OCI-LY7 (cell line): ENCODE data around the gene TBC1D1.

Source experiments
- CTCF ChIP-seq: fragments of 200-600 bp; sonication (generic); conservative IDR thresholded peaks from 2 replicates; pipeline ENCODE4 v1.5.1; 2014; ENCODE audit warnings: mild to moderate bottlenecking, antibody characterized with exemption, low read length, moderate library complexity, mixed read lengths
- EZH2phosphoT487 ChIP-seq: fragments of 200-600 bp; sonication (generic); IDR thresholded peaks from 2 replicates; pipeline ENCODE4 v1.6.1; 2018; ENCODE audit warnings: low read depth, borderline replicate concordance, mild to moderate bottlenecking, mixed run types, antibody characterized with exemption, low read length, moderate library complexity, mixed read lengths

GRCh38 chr4:37885496-37885895 lies 5.4 kb upstream of the TBC1D1 start:
- TF ChIP-seq CTCF = no peak
- TF ChIP-seq EZH2phosphoT487 = no peak
